Thyroid gland (tissue), 4 donors: ENCODE measurements around the gene GRIA4. TPM values are rescaled to one million over a fixed set of nuclear protein-coding genes. Genes with fewer than 3 reads are reported as not detected.

ENCODE experiments used
- DNase-seq, 2 donors: peaks; one replicate each; pipeline ENCODE4 v3.0.0-alpha.2; 2019
- H3K27ac ChIP-seq, 3 donors: fragments of 200-600 bp; sonication (generic); 1 replicate in 2 of 3; 2 replicates in 1 of 3; pipeline ENCODE4 v1.5.1; 2016 to 2019; ENCODE audit warnings: mild to moderate bottlenecking in 1 of 3, moderate library complexity in 1 of 3
- H3K27me3 ChIP-seq: fragments of 200-600 bp; sonication (generic); one replicate; pipeline ENCODE4 v1.5.1; 2019
- H3K36me3 ChIP-seq, 2 donors: fragments of 200-600 bp; sonication (generic); one replicate each; pipeline ENCODE4 v1.5.1; 2016 to 2019
- H3K4me1 ChIP-seq, 2 donors: fragments of 200-600 bp; sonication (generic); one replicate each; pipeline ENCODE4 v1.5.1; 2017 to 2019
- H3K4me3 ChIP-seq, 3 donors: fragments of 200-600 bp; sonication (generic); replicated peaks in 1 of 3; 1 replicate in 2 of 3; 2 replicates in 1 of 3; pipeline ENCODE4 v1.5.1; 2016; ENCODE audit warnings: mild to moderate bottlenecking in 1 of 3
- H3K9me3 ChIP-seq: fragments of 200-600 bp; sonication (generic); one replicate; pipeline ENCODE4 v1.5.1; 2017
- CTCF ChIP-seq, 6 experiments: fragments of 200-600 bp in 3 of 6; fragments of 450-650 bp in 3 of 6; sonication (generic) in 3 of 6; IDR thresholded peaks; one replicate each; pipeline ENCODE4 v1.5.1; 2016 to 2019; ENCODE audit warnings: antibody characterized with exemption in 6 of 6, mild to moderate bottlenecking in 2 of 6, inconsistent platforms in 1 of 6, moderate library complexity in 1 of 6
- POLR2A ChIP-seq, 2 donors: fragments of 450-650 bp; IDR thresholded peaks; one replicate each; pipeline ENCODE4 v1.6.1; 2017; ENCODE audit warnings: antibody characterized with exemption in 2 of 2, mild to moderate bottlenecking in 2 of 2, moderate library complexity in 1 of 2
- WGBS, 2 donors: methylation state at CpG; one replicate each; pipeline ENCODE4 v1.1.5; 2017; 5-methylcytosine and 5-hydroxymethylcytosine counted together
- intact Hi-C: fragments of 100-400 bp; cut with DNase I; formaldehyde crosslinking; loops from one replicate; pipeline ENCODE4 v1.15.1; 2023
- total RNA-seq, 4 donors: library from RNA; depleted of rRNA; stranded (reverse); fragments of >200 nt; gene quantifications; one replicate each; pipeline ENCODE4 v1.2.3, GENCODE V29; 2016

GRIA4 gene
- total RNA-seq = under 1 TPM in 1 of 4 donors, not detected in 3; 0.11 TPM

DNA sequence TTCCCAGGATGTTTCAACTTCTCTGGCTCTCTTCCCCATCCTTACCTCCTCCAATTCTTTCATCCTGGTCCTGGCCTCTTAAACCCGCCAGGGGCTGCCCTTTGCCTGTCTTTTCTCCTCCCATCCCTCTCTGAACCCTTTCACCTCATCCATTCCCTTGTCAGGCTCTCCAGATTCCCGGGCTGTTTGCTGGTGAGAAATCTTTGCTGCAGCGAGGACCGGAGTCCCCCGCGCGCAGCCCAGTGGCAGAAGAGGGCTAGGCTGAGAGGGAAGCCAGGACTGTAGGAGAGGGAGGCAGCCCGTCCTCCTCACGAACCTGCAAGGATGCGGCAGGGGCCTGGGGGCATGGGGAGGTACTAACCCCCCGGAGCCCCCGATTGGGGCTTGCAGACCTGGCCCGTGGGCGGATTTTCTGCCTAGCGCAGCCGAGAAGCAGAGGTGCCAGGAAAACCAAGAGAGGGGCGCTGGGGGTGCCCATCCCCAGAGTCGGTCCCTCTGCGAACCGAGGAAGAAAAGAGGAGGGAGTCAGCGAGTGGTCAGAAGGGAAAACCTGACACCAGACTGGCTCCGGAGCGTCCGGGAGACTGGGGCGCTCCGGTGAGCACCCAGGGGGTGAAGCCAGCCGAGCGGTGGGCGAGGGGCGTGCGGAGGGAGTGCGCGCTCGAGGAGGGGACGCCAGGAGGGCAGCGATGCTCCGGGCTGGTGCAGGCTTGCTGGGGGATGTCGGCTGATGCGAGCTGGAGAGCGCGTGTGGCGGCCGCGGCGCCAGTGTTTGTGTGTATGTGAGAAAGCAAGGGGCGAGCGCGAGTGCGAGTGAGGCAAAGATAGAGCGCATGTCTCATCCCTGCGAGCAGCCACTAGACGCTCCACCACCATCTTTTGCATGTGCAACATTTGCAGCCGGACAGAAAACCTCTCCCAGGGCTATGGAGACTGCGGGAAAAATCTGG, at the start of gene GRIA4:
Gene GRIA4 (plus strand): TSS at position 242 of the 950 bp plus-strand sequence. CDS start 925 bp downstream, outside the sequence.
- TF ChIP-seq POLR2A (IDR thresholded peaks at IDR 0.05) (no peak), CTCF (IDR thresholded peaks at IDR 0.05) (no peak)
- DNase-seq = peak in 1 of 2 donors; percentile 13

GRCh38 chr11:105573091-105573490, 36.8 kb upstream of the GRIA4 start:
- 72 to 73% methylated on average over 3 of the region's 3 CpGs for WGBS, 2 donors

More for the DNA sequence above, at the start of gene GRIA4:
- Histone ChIP-seq H3K27me3 (no peaks in the 10 kb centered on the region), H3K27ac (no peak within 1 kb of the TSS), H3K4me3 (peak within 1 kb of the TSS in 1 of 3 donors; percentile 15), H3K9me3 (no peaks in the 10 kb centered on the region), H3K4me1 (peaks cover 9 to 12% of the 10 kb centered on the region in 2 donors), H3K36me3 (no peaks in the 10 kb centered on the region)
- intact Hi-C loops = no loop called here
- 1 to 2% methylated on average over 36 to 45 of the region's 54 CpGs for WGBS, 2 donors

GRCh38 chr11:105574974-105575373, 34.9 kb upstream of the GRIA4 start:
- no peak overlapping the region for H3K27ac ChIP-seq
- no peaks in the 10 kb centered on the region for H3K36me3 ChIP-seq
- no peak for DNase-seq
- 92 to 93% methylated on average over 3 of the region's 3 CpGs for WGBS, 2 donors
- H3K4me1 ChIP-seq = no peaks in the 10 kb centered on the region
- no peak overlapping the region for H3K4me3 ChIP-seq
- no peaks in the 10 kb centered on the region for H3K9me3 ChIP-seq
- no peaks in the 10 kb centered on the region for H3K27me3 ChIP-seq
- TF ChIP-seq CTCF (IDR thresholded peaks at IDR 0.05) (no peak), POLR2A (IDR thresholded peaks at IDR 0.05) (no peak)
- intact Hi-C loops = no loop called here

More at GRCh38 chr11:105573091-105573490, 36.8 kb upstream of the GRIA4 start:
- Histone ChIP-seq H3K27me3 (no peaks in the 10 kb centered on the region), H3K36me3 (no peaks in the 10 kb centered on the region), H3K9me3 (no peaks in the 10 kb centered on the region), H3K4me3 (no peak overlapping the region), H3K27ac (no peak overlapping the region), H3K4me1 (no peaks in the 10 kb centered on the region)
- no peak for DNase-seq
- intact Hi-C loops = no loop called here
- TF ChIP-seq POLR2A (IDR thresholded peaks at IDR 0.05) (no peak), CTCF (IDR thresholded peaks at IDR 0.05) (no peak)

GRCh38 chr11:105577641-105578040, 32.2 kb upstream of the GRIA4 start:
- no peaks in the 10 kb centered on the region for H3K9me3 ChIP-seq
- H3K4me1 ChIP-seq = no peaks in the 10 kb centered on the region
- no peak for DNase-seq
- TF ChIP-seq POLR2A (IDR thresholded peaks at IDR 0.05) = no peak
- no peak for TF ChIP-seq CTCF (IDR thresholded peaks at IDR 0.05)
- H3K27ac ChIP-seq = no peak overlapping the region
- no peaks in the 10 kb centered on the region for H3K27me3 ChIP-seq
- WGBS, 2 donors = 78 to 81% methylated on average over 2 of the region's 2 CpGs
- intact Hi-C loops = no loop called here
- no peaks in the 10 kb centered on the region for H3K36me3 ChIP-seq
- H3K4me3 ChIP-seq = no peak overlapping the region

DNA sequence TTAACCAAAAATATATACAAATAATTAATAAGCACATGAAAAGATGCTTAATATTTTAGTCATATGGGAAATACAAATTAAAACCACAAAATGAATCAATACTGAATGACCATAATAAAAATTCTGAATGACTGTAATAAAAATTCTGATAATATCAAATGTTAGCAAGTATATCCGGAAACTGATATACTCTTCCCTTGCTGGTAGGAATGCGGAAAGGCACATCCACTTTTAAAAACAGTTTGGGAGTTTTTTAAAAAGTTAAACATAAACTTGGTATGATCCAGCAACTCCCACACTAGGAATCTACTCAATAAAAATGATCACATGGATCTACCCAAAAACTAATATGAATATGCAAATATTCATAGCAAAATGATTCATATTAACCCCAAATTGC, 30.8 kb upstream of the GRIA4 start:
- DNase-seq = no peak
- no peak overlapping the region for H3K27ac ChIP-seq
- no peak for TF ChIP-seq POLR2A (IDR thresholded peaks at IDR 0.05)
- no peak for TF ChIP-seq CTCF (IDR thresholded peaks at IDR 0.05)
- H3K36me3 ChIP-seq = no peaks in the 10 kb centered on the region
- H3K27me3 ChIP-seq = no peaks in the 10 kb centered on the region
- no peaks in the 10 kb centered on the region for H3K9me3 ChIP-seq
- intact Hi-C loops = no loop called here
- no peaks in the 10 kb centered on the region for H3K4me1 ChIP-seq
- no peak overlapping the region for H3K4me3 ChIP-seq
- 94 to 95% methylated on average over 2 of the region's 2 CpGs for WGBS, 2 donors
